Coronary artery (tissue), 2 donors: ENCODE data around the gene CERT1.
"Not testable (repeated sequence)": the region's sequence is repeated elsewhere in the genome, so short reads cannot be mapped to it uniquely, and the experiment has no call there.

Experiments
- DNase-seq: peaks from one replicate; pipeline ENCODE4 v3.0.0-alpha.2; 2017; ENCODE audit warnings: low spot score
- H3K27ac ChIP-seq, 2 donors: fragments of 200-600 bp; sonication (generic); one replicate each; pipeline ENCODE4 v1.5.1; 2016 to 2019
- H3K4me3 ChIP-seq: fragments of 200-600 bp; sonication (generic); 2 replicates; pipeline ENCODE4 v1.5.1; 2016; ENCODE audit warnings: mild to moderate bottlenecking, moderate library complexity
- TF ChIP-seq, protein P1 (sequence below): fragments of 200-600 bp; sonication (generic); IDR thresholded peaks from one replicate; pipeline ENCODE4 v1.5.1; 2019; ENCODE audit warnings: antibody characterized with exemption

Gene CERT1

DNA sequence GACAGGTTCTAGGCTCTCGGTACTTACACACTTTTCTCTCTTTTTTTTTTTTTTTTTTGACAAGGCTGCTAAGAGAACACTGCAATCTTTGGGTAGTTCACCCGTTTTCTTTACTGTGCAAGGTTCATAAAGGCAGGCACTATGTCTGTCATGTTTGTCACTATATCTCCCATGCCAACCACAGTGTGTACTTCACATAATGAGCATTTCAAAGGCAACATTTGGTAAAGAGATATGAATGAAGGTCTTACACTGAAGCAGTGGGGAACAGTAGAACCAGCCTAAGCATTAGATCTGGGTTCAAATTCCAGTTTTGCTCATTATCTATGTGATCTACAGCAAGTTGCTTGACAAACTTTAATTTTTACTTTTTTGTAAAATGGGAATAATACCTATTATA lies 175.9 kb downstream of the CERT1 start:
- no peak overlapping the region for H3K27ac ChIP-seq
- no peak for DNase-seq
- TF ChIP-seq, protein P1, sequence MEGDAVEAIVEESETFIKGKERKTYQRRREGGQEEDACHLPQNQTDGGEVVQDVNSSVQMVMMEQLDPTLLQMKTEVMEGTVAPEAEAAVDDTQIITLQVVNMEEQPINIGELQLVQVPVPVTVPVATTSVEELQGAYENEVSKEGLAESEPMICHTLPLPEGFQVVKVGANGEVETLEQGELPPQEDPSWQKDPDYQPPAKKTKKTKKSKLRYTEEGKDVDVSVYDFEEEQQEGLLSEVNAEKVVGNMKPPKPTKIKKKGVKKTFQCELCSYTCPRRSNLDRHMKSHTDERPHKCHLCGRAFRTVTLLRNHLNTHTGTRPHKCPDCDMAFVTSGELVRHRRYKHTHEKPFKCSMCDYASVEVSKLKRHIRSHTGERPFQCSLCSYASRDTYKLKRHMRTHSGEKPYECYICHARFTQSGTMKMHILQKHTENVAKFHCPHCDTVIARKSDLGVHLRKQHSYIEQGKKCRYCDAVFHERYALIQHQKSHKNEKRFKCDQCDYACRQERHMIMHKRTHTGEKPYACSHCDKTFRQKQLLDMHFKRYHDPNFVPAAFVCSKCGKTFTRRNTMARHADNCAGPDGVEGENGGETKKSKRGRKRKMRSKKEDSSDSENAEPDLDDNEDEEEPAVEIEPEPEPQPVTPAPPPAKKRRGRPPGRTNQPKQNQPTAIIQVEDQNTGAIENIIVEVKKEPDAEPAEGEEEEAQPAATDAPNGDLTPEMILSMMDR: no peak
- H3K4me3 ChIP-seq: no peak overlapping the region

DNA sequence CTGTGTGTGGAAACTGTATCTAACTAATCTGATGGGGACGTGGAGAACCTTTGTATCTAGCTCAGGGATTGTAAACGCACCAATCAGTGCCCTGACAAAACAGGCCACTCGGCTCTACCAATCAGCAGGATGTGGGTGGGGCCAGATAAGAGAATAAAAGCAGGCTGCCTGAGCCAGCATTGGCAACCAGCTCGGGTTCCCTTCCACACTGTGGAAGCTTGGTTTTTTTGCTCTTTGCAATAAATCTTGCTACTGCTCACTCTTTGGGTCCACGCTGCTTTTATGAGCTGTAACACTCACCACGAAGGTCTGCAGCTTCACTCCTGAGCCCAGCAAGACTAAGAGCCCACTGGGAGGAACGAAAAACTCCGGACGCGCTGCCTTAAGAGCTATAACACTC lies 177.0 kb downstream of the CERT1 start:
- not testable (repeated sequence) for DNase-seq, H3K27ac ChIP-seq, H3K4me3 ChIP-seq

GRCh38 chr5:75333759-75334158 lies 177.7 kb downstream of the CERT1 start:
- H3K27ac ChIP-seq, DNase-seq, H3K4me3 ChIP-seq: not testable (repeated sequence)

DNA sequence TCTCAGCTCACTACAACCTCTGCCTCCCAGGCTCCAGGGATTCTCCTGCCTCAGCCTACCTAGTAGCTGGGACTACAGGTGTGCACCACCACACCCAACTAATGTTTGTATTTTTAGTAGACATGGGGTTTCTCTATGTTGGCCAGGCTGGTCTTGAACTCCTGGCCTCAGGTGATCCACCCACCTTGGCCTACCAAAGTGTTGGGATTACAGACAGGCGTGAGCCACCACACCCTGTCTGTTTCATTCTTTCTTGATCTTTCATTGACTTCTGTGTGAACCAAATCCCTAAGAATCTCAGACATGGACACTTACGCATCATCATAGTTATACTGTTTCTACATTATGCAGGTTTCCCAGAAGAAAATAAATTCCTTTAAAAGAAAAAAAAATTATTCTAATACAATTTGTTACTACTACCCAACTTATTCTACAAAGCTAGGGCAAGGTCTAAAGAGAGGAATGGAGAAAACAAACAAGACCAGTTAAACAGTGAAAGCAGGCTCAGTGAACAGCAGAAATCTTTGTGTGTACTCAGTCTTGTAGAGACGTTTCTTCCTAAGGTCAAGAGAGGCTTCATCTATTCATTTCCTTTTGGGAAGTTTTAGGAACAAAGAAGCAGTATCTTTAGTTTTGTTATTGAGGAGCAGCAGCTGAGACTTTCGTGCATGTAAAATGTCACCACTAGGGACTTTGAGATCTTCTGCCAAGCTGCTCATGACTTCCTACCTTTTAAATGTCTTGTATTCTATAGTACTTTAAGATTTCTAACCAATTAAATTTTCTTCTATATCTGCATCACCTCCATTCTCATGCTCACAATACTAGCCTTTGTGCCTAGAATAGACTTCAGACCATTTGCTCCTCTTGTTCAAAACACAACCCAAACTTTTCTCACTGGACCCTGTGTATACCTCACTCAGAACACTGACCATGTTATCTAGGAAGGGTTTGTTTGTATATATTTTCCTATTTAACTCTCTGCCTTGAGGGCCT lies 180.0 kb downstream of the CERT1 start:
- H3K4me3 ChIP-seq: no peak overlapping the region
- no peak for DNase-seq
- TF ChIP-seq, protein P1: no peak
- H3K27ac ChIP-seq: no peak overlapping the region

DNA sequence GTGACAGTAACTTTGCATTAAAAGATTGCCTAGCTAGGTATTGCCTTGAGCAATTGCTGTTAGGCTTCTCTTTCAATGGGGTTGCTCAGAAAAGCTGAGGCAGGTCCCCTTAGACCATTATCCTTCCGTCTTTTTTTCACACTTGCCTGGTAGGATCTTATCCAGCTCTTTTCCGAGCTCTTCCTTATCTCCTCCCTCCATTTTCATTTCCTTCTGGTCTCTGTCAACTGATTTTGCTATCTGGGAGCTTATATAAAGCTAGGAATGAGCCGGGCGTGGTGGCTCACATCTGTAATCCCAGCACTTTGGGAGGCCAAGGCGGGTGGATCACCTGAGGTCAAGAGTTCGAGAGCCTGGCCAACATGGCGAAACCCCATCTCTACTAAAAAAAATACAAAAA lies 181.0 kb downstream of the CERT1 start:
- no peak overlapping the region for H3K4me3 ChIP-seq
- TF ChIP-seq, protein P1: no peak

More for the DNA sequence above, 181.0 kb downstream of the CERT1 start:
- no peak overlapping the region for H3K27ac ChIP-seq
- DNase-seq: no peak
